ENCODE data around the gene KCNJ12.

The KCNJ12 gene

GRCh38 chr17:21459536-21459935 is 83.4 kb downstream of the KCNJ12 start:
- WGBS (ENCODE audit: insufficient coverage) = 89% methylated on average over 8 of the region's 8 CpGs
- Histone ChIP-seq H3K9me3 (ENCODE audit: control extremely low read depth in 1 of 5, control insufficient read depth in 4 of 5, insufficient read depth in 2 of 5, low read depth in 1 of 5, low read length in 4 of 5) (no peaks in the 10 kb centered on the region), H3K27ac (ENCODE audit: insufficient read depth in 1 of 2, low read depth in 1 of 2, low read length in 2 of 2, poor library complexity in 1 of 2, severe bottlenecking in 2 of 2) (no peak overlapping the region), H3K27me3 (replicated peaks in 2 of 5; ENCODE audit: control insufficient read depth in 4 of 5, insufficient read depth in 5 of 5, low read length in 4 of 5) (peaks cover 0 to 5% (median 0%) of the 10 kb centered on the region in 5 experiments), H3K4me3 (ENCODE audit: control insufficient read depth in 1 of 7, extremely low read depth in 1 of 7, insufficient read depth in 4 of 7, low read depth in 2 of 7, low read length in 6 of 7) (no peak overlapping the region), H3K36me3 (ENCODE audit: control insufficient read depth in 4 of 4, insufficient read depth in 4 of 4, low read length in 3 of 4) (no peaks in the 10 kb centered on the region), H3K4me1 (ENCODE audit: control extremely low read depth in 1 of 4, control insufficient read depth in 4 of 4, insufficient read depth in 4 of 4, low read length in 3 of 4) (peaks cover 0 to 28% (median 19%) of the 10 kb centered on the region in 4 experiments)
- ChIA-PET CTCF (interaction anchor here (0.7 kb wide), 1 partner anchor 52 kb away, joined by 3 read pairs; no protein-coding TSS in a partner anchor), POLR2A (no interaction called here)
- no peak for DNase-seq

- Histone ChIP-seq H3K4me3 (ENCODE audit: control insufficient read depth in 1 of 7, extremely low read depth in 1 of 7, insufficient read depth in 4 of 7, low read depth in 2 of 7, low read length in 6 of 7) (no peak overlapping the region), H3K27ac (ENCODE audit: insufficient read depth in 1 of 2, low read depth in 1 of 2, low read length in 2 of 2, poor library complexity in 1 of 2, severe bottlenecking in 2 of 2) (no peak overlapping the region), H3K27me3 (replicated peaks in 2 of 5; ENCODE audit: control insufficient read depth in 4 of 5, insufficient read depth in 5 of 5, low read length in 4 of 5) (peaks cover 0 to 4% (median 0%) of the 10 kb centered on the region in 5 experiments), H3K4me1 (ENCODE audit: control extremely low read depth in 1 of 4, control insufficient read depth in 4 of 4, insufficient read depth in 4 of 4, low read length in 3 of 4) (peaks cover 0 to 28% (median 19%) of the 10 kb centered on the region in 4 experiments), H3K36me3 (ENCODE audit: control insufficient read depth in 4 of 4, insufficient read depth in 4 of 4, low read length in 3 of 4) (no peaks in the 10 kb centered on the region), H3K9me3 (ENCODE audit: control extremely low read depth in 1 of 5, control insufficient read depth in 4 of 5, insufficient read depth in 2 of 5, low read depth in 1 of 5, low read length in 4 of 5) (no peaks in the 10 kb centered on the region)
- no peak for DNase-seq
- 89% methylated on average over 4 of the region's 6 CpGs for WGBS (ENCODE audit: insufficient coverage)
- ChIA-PET CTCF (no interaction called here), POLR2A (no interaction called here)
Observed at GRCh38 chr17:21460358-21460757, 84.2 kb downstream of the KCNJ12 start.

- Histone ChIP-seq H3K4me1 (ENCODE audit: control extremely low read depth in 1 of 4, control insufficient read depth in 4 of 4, insufficient read depth in 4 of 4, low read length in 3 of 4) (peaks cover 0 to 26% (median 18%) of the 10 kb centered on the region in 4 experiments), H3K9me3 (ENCODE audit: control extremely low read depth in 1 of 5, control insufficient read depth in 4 of 5, insufficient read depth in 2 of 5, low read depth in 1 of 5, low read length in 4 of 5) (no peaks in the 10 kb centered on the region), H3K36me3 (ENCODE audit: control insufficient read depth in 4 of 4, insufficient read depth in 4 of 4, low read length in 3 of 4) (no peaks in the 10 kb centered on the region), H3K27me3 (replicated peaks in 2 of 5; ENCODE audit: control insufficient read depth in 4 of 5, insufficient read depth in 5 of 5, low read length in 4 of 5) (peaks cover 0 to 4% (median 0%) of the 10 kb centered on the region in 5 experiments), H3K27ac (ENCODE audit: insufficient read depth in 1 of 2, low read depth in 1 of 2, low read length in 2 of 2, poor library complexity in 1 of 2, severe bottlenecking in 2 of 2) (no peak overlapping the region), H3K4me3 (ENCODE audit: control insufficient read depth in 1 of 7, extremely low read depth in 1 of 7, insufficient read depth in 4 of 7, low read depth in 2 of 7, low read length in 6 of 7) (no peak overlapping the region)
- POLR2A ChIA-PET = no interaction called here
- CTCF ChIA-PET = interaction anchor here (1.0 to 2.2 kb wide), 7 partner anchors 12 to 54 kb away, joined by 3 to 11 read pairs (median 5); no protein-coding TSS in a partner anchor
- no CpG with 5 or more reads among the region's 8 CpGs for WGBS (ENCODE audit: insufficient coverage)
- DNase-seq = peak in 2 of 3 donors; percentile 30 to 45
Observed at GRCh38 chr17:21462237-21462636, 86.1 kb downstream of the KCNJ12 start.

- H3K4me3 ChIP-seq (ENCODE audit: control insufficient read depth in 1 of 7, extremely low read depth in 1 of 7, insufficient read depth in 4 of 7, low read depth in 2 of 7, low read length in 6 of 7) = peak overlapping the region in 3 of 7 experiments; percentile 42 to 62 (median 48)
- no peaks in the 10 kb centered on the region for H3K36me3 ChIP-seq (ENCODE audit: control insufficient read depth in 4 of 4, insufficient read depth in 4 of 4, low read length in 3 of 4)
- H3K9me3 ChIP-seq (ENCODE audit: control extremely low read depth in 1 of 5, control insufficient read depth in 4 of 5, insufficient read depth in 2 of 5, low read depth in 1 of 5, low read length in 4 of 5) = no peaks in the 10 kb centered on the region
- CTCF ChIA-PET = interaction anchor here (0.9 to 2.2 kb wide), 5 partner anchors 12 to 187 kb away, joined by 3 to 11 read pairs (median 4); no protein-coding TSS in a partner anchor
- H3K27me3 ChIP-seq (replicated peaks in 2 of 5; ENCODE audit: control insufficient read depth in 4 of 5, insufficient read depth in 5 of 5, low read length in 4 of 5) = peaks cover 0 to 4% (median 0%) of the 10 kb centered on the region in 5 experiments
- DNase-seq = peak; percentile 36 to 90 (median 84)
- no peak overlapping the region for H3K27ac ChIP-seq (ENCODE audit: insufficient read depth in 1 of 2, low read depth in 1 of 2, low read length in 2 of 2, poor library complexity in 1 of 2, severe bottlenecking in 2 of 2)
- POLR2A ChIA-PET = interaction anchor here (0.6 kb wide), 1 partner anchor 132 kb away, joined by 3 read pairs; no protein-coding TSS in a partner anchor
- 4% methylated on average over 8 of the region's 11 CpGs for WGBS (ENCODE audit: insufficient coverage)
- peaks cover 0 to 22% (median 14%) of the 10 kb centered on the region in 4 experiments for H3K4me1 ChIP-seq (ENCODE audit: control extremely low read depth in 1 of 4, control insufficient read depth in 4 of 4, insufficient read depth in 4 of 4, low read length in 3 of 4)
Observed at GRCh38 chr17:21463204-21463661, 87.1 kb downstream of the KCNJ12 start.

GRCh38 chr17:21463779-21464407 is 87.7 kb downstream of the KCNJ12 start:
- Histone ChIP-seq H3K9me3 (ENCODE audit: control extremely low read depth in 1 of 5, control insufficient read depth in 4 of 5, insufficient read depth in 2 of 5, low read depth in 1 of 5, low read length in 4 of 5) (no peaks in the 10 kb centered on the region), H3K4me1 (ENCODE audit: control extremely low read depth in 1 of 4, control insufficient read depth in 4 of 4, insufficient read depth in 4 of 4, low read length in 3 of 4) (peaks cover 0 to 22% (median 14%) of the 10 kb centered on the region in 4 experiments), H3K4me3 (ENCODE audit: control insufficient read depth in 1 of 7, extremely low read depth in 1 of 7, insufficient read depth in 4 of 7, low read depth in 2 of 7, low read length in 6 of 7) (peak overlapping the region in 4 of 7 experiments; percentile 35 to 62 (median 45)), H3K36me3 (ENCODE audit: control insufficient read depth in 4 of 4, insufficient read depth in 4 of 4, low read length in 3 of 4) (no peaks in the 10 kb centered on the region), H3K27ac (ENCODE audit: insufficient read depth in 1 of 2, low read depth in 1 of 2, low read length in 2 of 2, poor library complexity in 1 of 2, severe bottlenecking in 2 of 2) (no peak overlapping the region), H3K27me3 (replicated peaks in 2 of 5; ENCODE audit: control insufficient read depth in 4 of 5, insufficient read depth in 5 of 5, low read length in 4 of 5) (peaks cover 0 to 4% (median 0%) of the 10 kb centered on the region in 5 experiments)
- ChIA-PET CTCF (interaction anchor here (0.9 to 2.0 kb wide), 4 partner anchors 12 to 187 kb away, joined by 3 to 7 read pairs (median 4); no protein-coding TSS in a partner anchor), POLR2A (no interaction called here)
- WGBS (ENCODE audit: insufficient coverage) = 8% methylated on average over 37 of the region's 48 CpGs
- DNase-seq = peak in 2 of 3 donors; percentile 15 to 46

- Histone ChIP-seq H3K27me3 (replicated peaks in 2 of 5; ENCODE audit: control insufficient read depth in 4 of 5, insufficient read depth in 5 of 5, low read length in 4 of 5) (peaks cover 0 to 4% (median 0%) of the 10 kb centered on the region in 5 experiments), H3K4me1 (ENCODE audit: control extremely low read depth in 1 of 4, control insufficient read depth in 4 of 4, insufficient read depth in 4 of 4, low read length in 3 of 4) (peaks cover 0 to 22% (median 14%) of the 10 kb centered on the region in 4 experiments), H3K9me3 (ENCODE audit: control extremely low read depth in 1 of 5, control insufficient read depth in 4 of 5, insufficient read depth in 2 of 5, low read depth in 1 of 5, low read length in 4 of 5) (no peaks in the 10 kb centered on the region), H3K27ac (ENCODE audit: insufficient read depth in 1 of 2, low read depth in 1 of 2, low read length in 2 of 2, poor library complexity in 1 of 2, severe bottlenecking in 2 of 2) (no peak overlapping the region), H3K4me3 (ENCODE audit: control insufficient read depth in 1 of 7, extremely low read depth in 1 of 7, insufficient read depth in 4 of 7, low read depth in 2 of 7, low read length in 6 of 7) (no peak overlapping the region), H3K36me3 (ENCODE audit: control insufficient read depth in 4 of 4, insufficient read depth in 4 of 4, low read length in 3 of 4) (no peaks in the 10 kb centered on the region)
- ChIA-PET CTCF (no interaction called here), POLR2A (no interaction called here)
- DNase-seq = no peak
- WGBS (ENCODE audit: insufficient coverage) = 87% methylated on average over 11 of the region's 12 CpGs
Observed at GRCh38 chr17:21464611-21465021, 88.5 kb downstream of the KCNJ12 start.

GRCh38 chr17:21466550-21466949 is 90.4 kb downstream of the KCNJ12 start:
- POLR2A ChIA-PET = no interaction called here
- no peak for DNase-seq
- Histone ChIP-seq H3K36me3 (ENCODE audit: control insufficient read depth in 4 of 4, insufficient read depth in 4 of 4, low read length in 3 of 4) (no peaks in the 10 kb centered on the region), H3K27me3 (replicated peaks in 2 of 5; ENCODE audit: control insufficient read depth in 4 of 5, insufficient read depth in 5 of 5, low read length in 4 of 5) (peaks cover 0 to 4% (median 0%) of the 10 kb centered on the region in 5 experiments), H3K27ac (ENCODE audit: insufficient read depth in 1 of 2, low read depth in 1 of 2, low read length in 2 of 2, poor library complexity in 1 of 2, severe bottlenecking in 2 of 2) (no peak overlapping the region), H3K4me3 (ENCODE audit: control insufficient read depth in 1 of 7, extremely low read depth in 1 of 7, insufficient read depth in 4 of 7, low read depth in 2 of 7, low read length in 6 of 7) (no peak overlapping the region), H3K4me1 (ENCODE audit: control extremely low read depth in 1 of 4, control insufficient read depth in 4 of 4, insufficient read depth in 4 of 4, low read length in 3 of 4) (peaks cover 0 to 22% (median 14%) of the 10 kb centered on the region in 4 experiments), H3K9me3 (ENCODE audit: control extremely low read depth in 1 of 5, control insufficient read depth in 4 of 5, insufficient read depth in 2 of 5, low read depth in 1 of 5, low read length in 4 of 5) (no peaks in the 10 kb centered on the region)
- CTCF ChIA-PET = no interaction called here
- 95% methylated on average over 10 of the region's 11 CpGs for WGBS (ENCODE audit: insufficient coverage)

All from common myeloid progenitor, CD34-positive (primary cell).